ENCODE data around the gene KCNJ11. TPM values are rescaled to one million over a fixed set of nuclear protein-coding genes. Genes with fewer than 3 reads are reported as not detected.

Gene KCNJ11
- total and polyA plus RNA-seq, 2 of the 4 experiments (the other 2 are of a cell fraction): not detected

GRCh38 chr11:17414992-17415391 lies 26.5 kb upstream of the KCNJ11 start:
- in situ Hi-C loops (cut with MboI; ENCODE audit: low sequenced_read_pairs): no loop called here

More at GRCh38 chr11:17414992-17415391, 26.5 kb upstream of the KCNJ11 start:
- H3K4me1 ChIP-seq (ENCODE audit: control insufficient read depth, insufficient read depth, low read length): no peaks in the 10 kb centered on the region
- no peak overlapping the region for H3K4me3 ChIP-seq (ENCODE audit: insufficient read depth, low read depth, low read length)
- no peak overlapping the region for H3K56ac ChIP-seq (ENCODE audit: extremely low read depth, insufficient read depth, low read length)
- intact Hi-C loops (cut with micrococcal nuclease): no loop called here
- no peaks in the 10 kb centered on the region for H3K9me3 ChIP-seq (ENCODE audit: control insufficient read depth, insufficient read depth, low read length)
- H2AFZ ChIP-seq (replicated peaks; ENCODE audit: low read length, poor library complexity): no peak overlapping the region
- no peak overlapping the region for H4K91ac ChIP-seq (ENCODE audit: insufficient read depth, low read depth, low read length)
- DNase-seq (no peak), ATAC-seq (ENCODE audit: low read depth) (no peak)
- H3K9me1 ChIP-seq (ENCODE audit: insufficient read depth, low read length): no peaks in the 10 kb centered on the region
- dilution Hi-C loops (cut with HindIII; ENCODE audit: low sequenced_read_pairs, unreplicated experiment): no loop called here
- peaks cover 12% of the 10 kb centered on the region for H3K27me3 ChIP-seq (ENCODE audit: control insufficient read depth, insufficient read depth, low read length)
- H3K4ac ChIP-seq (ENCODE audit: low read depth, low read length): no peak overlapping the region
- no peak overlapping the region for H3K18ac ChIP-seq (ENCODE audit: low read depth, low read length)
- no peaks in the 10 kb centered on the region for H3K36me3 ChIP-seq (ENCODE audit: control insufficient read depth, insufficient read depth, low read length)
- no peak overlapping the region for H2AK9ac ChIP-seq (replicated peaks; ENCODE audit: low read depth, low read length, poor library complexity)
- H3K79me1 ChIP-seq (ENCODE audit: low read depth in 1 of 2, low read length in 2 of 2): no peaks in the 10 kb centered on the region
- no peak overlapping the region for H2BK5ac ChIP-seq (ENCODE audit: low read depth, low read length, poor library complexity, severe bottlenecking)
- H4K20me1 ChIP-seq (ENCODE audit: insufficient read depth, low read length): no peaks in the 10 kb centered on the region
- no peak overlapping the region for H3K27ac ChIP-seq (ENCODE audit: insufficient read depth, low read length)
- H2BK15ac ChIP-seq (ENCODE audit: low read depth, low read length): no peak overlapping the region
- H3K9ac ChIP-seq (ENCODE audit: low read depth, low read length): no peak overlapping the region
- H3K23ac ChIP-seq (ENCODE audit: low read depth, low read length): no peak overlapping the region
- H3K14ac ChIP-seq (replicated peaks; ENCODE audit: low read depth, low read length): no peak overlapping the region
- 70% methylated on average over 4 of the region's 5 CpGs; no CpG with 5 or more reads in 1 of the 2 experiments for WGBS, 2 experiments (ENCODE audit: extremely low coverage in 2 of 2, insufficient read length in 1 of 2)
- H2BK120ac ChIP-seq (ENCODE audit: low read depth, low read length): no peak overlapping the region
- ChIA-PET CTCF (interaction anchor here (0.7 kb wide), 1 partner anchor 614 kb away, joined by 4 read pairs; no protein-coding TSS in a partner anchor), POLR2A (ENCODE audit: unreplicated experiment) (no interaction called here)
- H3K4me2 ChIP-seq (ENCODE audit: low read depth, low read length): no peak overlapping the region
- BruUV-seq (replicated peaks): no TSS peak
- no peak overlapping the region for H4K8ac ChIP-seq (ENCODE audit: low read depth in 2 of 2, low read length in 2 of 2)
- no peak overlapping the region for H2BK20ac ChIP-seq (ENCODE audit: low read depth, low read length)
- H2AK5ac ChIP-seq (ENCODE audit: low read depth, low read length): no peak overlapping the region
- H4K5ac ChIP-seq (ENCODE audit: low read depth, low read length): no peak overlapping the region
- TF ChIP-seq USF2 (IDR thresholded peaks at IDR 0.05; ENCODE audit: low read depth, low read length): no peak
- no peak for TF ChIP-seq NFE2L2 (IDR thresholded peaks at IDR 0.05; ENCODE audit: low read depth, low read length)
- no peak for TF ChIP-seq POLR2A (IDR thresholded peaks at IDR 0.05; ENCODE audit: low read depth, low read length)
- no peak for TF ChIP-seq MAZ (IDR thresholded peaks at IDR 0.05; ENCODE audit: borderline replicate concordance, low read depth, low read length)
- TF ChIP-seq RFX5 (IDR thresholded peaks at IDR 0.05; ENCODE audit: low read depth, low read length): no peak
- no peak for TF ChIP-seq RAD21 (IDR thresholded peaks at IDR 0.05; ENCODE audit: low read length)
- no peak for TF ChIP-seq CHD1 (IDR thresholded peaks at IDR 0.05; ENCODE audit: low read depth, low read length)
